IMR-90 (cell line): Measurements from ENCODE around the gene NXPH4. TPM values are rescaled to one million over a fixed set of nuclear protein-coding genes. Genes with fewer than 3 reads are reported as not detected.

ENCODE experiments used
- ATAC-seq: fragments of 200-7000 bp; cut with Tn5 transposase; 2 replicates; pipeline ENCODE4 v1.9.1; 2020; ENCODE audit warnings: low read depth, mild to moderate bottlenecking, moderate library complexity
- BruUV-seq: library from RNA; stranded (reverse); fragments of 400-500 nt; replicated peaks from 2 replicates; lab custom pipeline; 2021; lab: Mats Ljungman, UMichigan
- CTCF ChIA-PET: fragments of 300-600 bp; formaldehyde crosslinking; extraction: SDS; loops from one replicate; lab custom pipeline; 2021; ENCODE audit warnings: antibody characterized with exemption; lab: Yijun Ruan, JAX
- POLR2A ChIA-PET: fragments of 300-600 bp; sonication (Branson Sonifier 250); formaldehyde crosslinking; loops from one replicate; lab custom pipeline; 2022; ENCODE audit warnings: antibody characterized with exemption; ENCODE audit not compliant: unreplicated experiment; lab: Charles Lee
- DNase-seq: peaks from one replicate; pipeline ENCODE4 v3.0.0; 2013
- H2AFZ ChIP-seq: replicated peaks from 2 replicates; pipeline ENCODE3; 2013; ENCODE audit warnings: low read length, mild to moderate bottlenecking; ENCODE audit not compliant: poor library complexity
- H2AK5ac ChIP-seq: 2 replicates; pipeline ENCODE4 v1.6.1; 2013; ENCODE audit warnings: low read depth, low read length, inconsistent platforms
- H2AK9ac ChIP-seq: replicated peaks from 2 replicates; pipeline ENCODE3; 2013; ENCODE audit warnings: mild to moderate bottlenecking, low read depth, low read length, moderate library complexity; ENCODE audit not compliant: poor library complexity
- H2BK120ac ChIP-seq: 2 replicates; pipeline ENCODE4 v1.6.1; 2013; ENCODE audit warnings: low read depth, low read length, inconsistent platforms
- H2BK15ac ChIP-seq: 3 replicates; pipeline ENCODE4 v1.6.1; 2013; ENCODE audit warnings: low read depth, low read length, inconsistent platforms
- H2BK20ac ChIP-seq: 2 replicates; pipeline ENCODE4 v1.6.1; 2013; ENCODE audit warnings: low read depth, mild to moderate bottlenecking, inconsistent platforms, low read length, moderate library complexity
- H2BK5ac ChIP-seq: 2 replicates; pipeline ENCODE4 v1.6.1; 2013; ENCODE audit warnings: mild to moderate bottlenecking, low read depth, low read length, inconsistent platforms; ENCODE audit not compliant: poor library complexity, severe bottlenecking
- H3K14ac ChIP-seq: replicated peaks from 2 replicates; pipeline ENCODE4 v1.6.1; 2013; ENCODE audit warnings: low read depth, low read length, inconsistent platforms
- H3K18ac ChIP-seq: 2 replicates; pipeline ENCODE4 v1.6.1; 2013; ENCODE audit warnings: low read depth, low read length, control low read depth
- H3K23ac ChIP-seq: 2 replicates; pipeline ENCODE4 v1.6.1; 2013; ENCODE audit warnings: low read depth, low read length, inconsistent platforms
- H3K27ac ChIP-seq: 2 replicates; pipeline ENCODE4 v1.5.1; 2013; ENCODE audit warnings: mild to moderate bottlenecking, control low read depth, low read length; ENCODE audit not compliant: insufficient read depth
- H3K27me3 ChIP-seq: 2 replicates; pipeline ENCODE4 v1.6.1; 2013; ENCODE audit warnings: low read length; ENCODE audit not compliant: control insufficient read depth, insufficient read depth
- H3K36me3 ChIP-seq: 2 replicates; pipeline ENCODE4 v1.6.1; 2013; ENCODE audit warnings: low read length, mixed read lengths; ENCODE audit not compliant: control insufficient read depth, insufficient read depth
- H3K4ac ChIP-seq: 2 replicates; pipeline ENCODE4 v1.6.1; 2013; ENCODE audit warnings: low read depth, low read length, inconsistent platforms
- H3K4me1 ChIP-seq: 2 replicates; pipeline ENCODE4 v1.6.1; 2013; ENCODE audit warnings: low read length, mixed read lengths; ENCODE audit not compliant: control insufficient read depth, insufficient read depth
- H3K4me2 ChIP-seq: 2 replicates; pipeline ENCODE4 v1.6.1; 2013; ENCODE audit warnings: low read depth, mild to moderate bottlenecking, control low read depth, low read length, moderate library complexity
- H3K4me3 ChIP-seq: 2 replicates; pipeline ENCODE4 v1.5.1; 2013; ENCODE audit warnings: low read depth, mild to moderate bottlenecking, control low read depth, low read length, moderate library complexity; ENCODE audit not compliant: insufficient read depth
- H3K56ac ChIP-seq: 2 replicates; pipeline ENCODE4 v1.6.1; 2013; ENCODE audit warnings: low read length, inconsistent platforms; ENCODE audit not compliant: insufficient read depth; ENCODE audit errors: extremely low read depth
- H3K79me1 ChIP-seq, 2 experiments: 2 replicates each; pipeline ENCODE4 v1.6.1; 2013; ENCODE audit warnings: low read length in 2 of 2, inconsistent platforms in 1 of 2, low read depth in 1 of 2
- H3K9ac ChIP-seq: 2 replicates; pipeline ENCODE4 v1.6.1; 2013; ENCODE audit warnings: low read depth, low read length, control low read depth
- H3K9me1 ChIP-seq: 2 replicates; pipeline ENCODE4 v1.6.1; 2013; ENCODE audit warnings: low read length, inconsistent platforms; ENCODE audit not compliant: insufficient read depth
- H3K9me3 ChIP-seq: 2 replicates; pipeline ENCODE4 v1.6.1; 2013; ENCODE audit warnings: low read length; ENCODE audit not compliant: control insufficient read depth, insufficient read depth
- H4K20me1 ChIP-seq: 2 replicates; pipeline ENCODE4 v1.6.1; 2013; ENCODE audit warnings: low read length, inconsistent platforms; ENCODE audit not compliant: insufficient read depth
- H4K5ac ChIP-seq: 2 replicates; pipeline ENCODE4 v1.6.1; 2013; ENCODE audit warnings: mild to moderate bottlenecking, low read depth, low read length, control low read depth
- H4K8ac ChIP-seq, 2 experiments: 2 replicates each; pipeline ENCODE4 v1.6.1; 2013; ENCODE audit warnings: low read depth in 2 of 2, low read length in 2 of 2, control low read depth in 1 of 2, inconsistent platforms in 1 of 2
- H4K91ac ChIP-seq: 2 replicates; pipeline ENCODE4 v1.6.1; 2013; ENCODE audit warnings: low read depth, low read length, inconsistent platforms; ENCODE audit not compliant: insufficient read depth
- BHLHE40 ChIP-seq: fragments of 150-350 bp; IDR thresholded peaks from 2 replicates; pipeline ENCODE4 v1.6.1; 2016; ENCODE audit warnings: mild to moderate bottlenecking, low read depth, low read length
- FOS ChIP-seq: fragments of 150-350 bp; IDR thresholded peaks from 2 replicates; pipeline ENCODE4 v1.6.1; 2016; ENCODE audit warnings: low read depth, low read length
- NFE2L2 ChIP-seq: fragments of 150-350 bp; IDR thresholded peaks from 2 replicates; pipeline ENCODE4 v1.6.1; 2016; ENCODE audit warnings: low read depth, mild to moderate bottlenecking, low read length
- RAD21 ChIP-seq: IDR thresholded peaks from 2 replicates; pipeline ENCODE4 v1.6.1; 2012; ENCODE audit warnings: low read length, improper control_type of control experiment
- RCOR1 ChIP-seq: IDR thresholded peaks from 2 replicates; pipeline ENCODE4 v1.6.1; 2012; ENCODE audit warnings: mild to moderate bottlenecking, low read length, improper control_type of control experiment; ENCODE audit not compliant: insufficient replicate concordance
- RFX5 ChIP-seq: IDR thresholded peaks from 2 replicates; pipeline ENCODE4 v1.8.0; 2012; ENCODE audit warnings: low read depth, mild to moderate bottlenecking, low read length, moderate library complexity
- USF2 ChIP-seq: fragments of 150-350 bp; IDR thresholded peaks from 2 replicates; pipeline ENCODE4 v1.6.1; 2017; ENCODE audit warnings: mild to moderate bottlenecking, antibody characterized with exemption, low read length, low read depth
- WGBS, 2 experiments: methylation state at CpG; one replicate each; pipeline versions ENCODE4 v1.1.5 to v1.1.7; 2013; ENCODE audit warnings: missing lambda C conversion rate in 2 of 2; ENCODE audit not compliant: insufficient read length in 1 of 2; ENCODE audit errors: extremely low coverage in 2 of 2; 5-methylcytosine and 5-hydroxymethylcytosine counted together
- dilution Hi-C: fragments of 300-500 bp; cut with HindIII; formaldehyde crosslinking; loops from one replicate; pipeline ENCODE4 v1.14.3; 2018; ENCODE audit warnings: low sequenced_read_pairs; ENCODE audit not compliant: unreplicated experiment
- in situ Hi-C: fragments of 300-500 bp; cut with MboI; formaldehyde crosslinking; loops from 3 replicates; pipeline ENCODE4 v1.14.3; 2019; ENCODE audit warnings: low sequenced_read_pairs, inconsistent platforms, mixed read lengths
- intact Hi-C: fragments of 100-400 bp; cut with micrococcal nuclease; formaldehyde crosslinking; loops from 2 replicates; pipeline ENCODE4 v1.10.0; 2022
- polyA plus RNA-seq, 3 experiments: library from polyadenylated mRNA; depleted of rRNA; stranded (reverse); fragments of >200 nt; gene quantifications; 2 replicates each; pipeline ENCODE4 v1.2.3, GENCODE V29; 2012; ENCODE audit warnings: low replicate concordance in 1 of 3
- total RNA-seq: library from RNA; depleted of rRNA; stranded (reverse); fragments of >200 nt; gene quantifications from 2 replicates; pipeline ENCODE4 v1.2.3, GENCODE V29; 2012

Gene NXPH4
- total and polyA plus RNA-seq, 2 of the 4 experiments (the other 2 are of a cell fraction): 0.36 to 3.8 TPM

- dilution Hi-C loops (no loop called here), in situ Hi-C loops (no loop called here), intact Hi-C loops (no loop called here)
- Histone ChIP-seq H3K9me3 (no peaks in the 10 kb centered on the region), H3K27me3 (no peaks in the 10 kb centered on the region), H3K56ac (no peak overlapping the region), H2BK20ac (no peak overlapping the region), H2AFZ (no peak overlapping the region), H2AK5ac (no peak overlapping the region), H4K20me1 (peaks cover 52% of the 10 kb centered on the region), H2BK5ac (no peak overlapping the region), H3K18ac (no peak overlapping the region), H2BK120ac (no peak overlapping the region), H2AK9ac (no peak overlapping the region), H3K9me1 (peaks cover 2% of the 10 kb centered on the region; the same call in 1 of the 2 replicates), H2BK15ac (no peak overlapping the region), H3K14ac (no peak overlapping the region), H4K5ac (no peak overlapping the region), H3K36me3 (peaks cover 86% of the 10 kb centered on the region), H3K4me1 (peaks cover 12% of the 10 kb centered on the region), H3K4ac (no peak overlapping the region), H3K9ac (no peak overlapping the region), H3K23ac (no peak overlapping the region), H4K8ac (no peak overlapping the region), H4K91ac (no peak overlapping the region), H3K4me3 (no peak overlapping the region), H3K4me2 (no peak overlapping the region), H3K79me1 (peaks cover 10 to 55% of the 10 kb centered on the region in 2 experiments), H3K27ac (no peak overlapping the region)
- BruUV-seq: no TSS peak
- 95% methylated on average over 3 of the region's 7 CpGs; no CpG with 5 or more reads in 1 of the 2 experiments for WGBS, 2 experiments
- no peak for ATAC-seq
- POLR2A ChIA-PET: no interaction called here
- TF ChIP-seq RCOR1 (no peak), RAD21 (no peak), USF2 (no peak), NFE2L2 (no peak), BHLHE40 (no peak), RFX5 (no peak), FOS (no peak)
- DNase-seq: no peak
- CTCF ChIA-PET: no interaction called here
These were observed 46.6 kb upstream of the NXPH4 start for GRCh38 chr12:57169969-57170368.
